H1 (cell line): Measurements from ENCODE around the gene TNIK. TPM values are rescaled to one million over a fixed set of nuclear protein-coding genes. Genes with fewer than 3 reads are reported as not detected.
A peak's percentile ranks its signal among the peaks of the same experiment; 100 is the strongest.

Experiments
- CTCF ChIA-PET: fragments of 300-600 bp; sonication (Branson Sonifier 250); formaldehyde crosslinking; loops from one replicate; lab custom pipeline; 2021; ENCODE audit not compliant: partially characterized antibody; lab: Charles Lee
- POLR2A ChIA-PET: fragments of 300-600 bp; sonication (Branson Sonifier 250); formaldehyde crosslinking; loops from one replicate; lab custom pipeline; 2021; ENCODE audit warnings: inconsistent platforms; ENCODE audit not compliant: partially characterized antibody; lab: Charles Lee
- DNase-seq, 2 experiments: peaks; one replicate each; pipeline versions ENCODE4 v3.0.0 to v3.0.0-alpha.2; 2010 to 2022; ENCODE audit warnings: low spot score in 2 of 2, low read depth in 1 of 2, mixed read lengths in 1 of 2
- FAIRE-seq: peaks from 2 replicates; lab custom pipeline; 2011; peaks lifted over from hg19 to GRCh38; lab: Jason Lieb, UNC
- H2AFZ ChIP-seq: 2 replicates; pipeline ENCODE4 v1.8.1; 2012; ENCODE audit warnings: low read length, inconsistent platforms
- H2AK5ac ChIP-seq: 2 replicates; pipeline ENCODE4 v1.6.1; 2013; ENCODE audit warnings: low read depth, low read length
- H2BK120ac ChIP-seq: replicated peaks from 2 replicates; pipeline ENCODE3; 2013; ENCODE audit warnings: low read depth, low read length, inconsistent platforms
- H2BK12ac ChIP-seq: 2 replicates; pipeline ENCODE4 v1.6.1; 2013; ENCODE audit warnings: low read depth, low read length
- H2BK15ac ChIP-seq: 2 replicates; pipeline ENCODE4 v1.6.1; 2013; ENCODE audit warnings: low read length
- H2BK20ac ChIP-seq: 2 replicates; pipeline ENCODE4 v1.6.1; 2013; ENCODE audit warnings: low read length
- H2BK5ac ChIP-seq: 2 replicates; pipeline ENCODE4 v1.6.1; 2013; ENCODE audit warnings: low read depth, low read length
- H3K14ac ChIP-seq: 2 replicates; pipeline ENCODE4 v1.6.1; 2013; ENCODE audit warnings: inconsistent platforms; ENCODE audit not compliant: insufficient read length
- H3K18ac ChIP-seq: 2 replicates; pipeline ENCODE4 v1.6.1; 2013; ENCODE audit warnings: low read length; ENCODE audit errors: extremely low read depth
- H3K23ac ChIP-seq: 2 replicates; pipeline ENCODE4 v1.6.1; 2013; ENCODE audit warnings: inconsistent platforms; ENCODE audit not compliant: insufficient read length
- H3K23me2 ChIP-seq: 2 replicates; pipeline ENCODE4 v1.6.1; 2013; ENCODE audit warnings: low read depth, low read length
- H3K27ac ChIP-seq: 2 replicates; pipeline ENCODE4 v1.6.1; 2011; ENCODE audit warnings: low read depth, low read length, inconsistent platforms
- H3K27me3 ChIP-seq, 4 experiments: replicated peaks in 1 of 4; 1 replicate in 1 of 4; 2 replicates in 3 of 4; pipeline versions ENCODE4 v1.6.1 to v1.8.1; 2011 to 2013; ENCODE audit warnings: low read length in 3 of 4, mild to moderate bottlenecking in 3 of 4, inconsistent platforms in 2 of 4, mixed read lengths in 2 of 4, moderate library complexity in 1 of 4; ENCODE audit not compliant: control insufficient read depth in 3 of 4, insufficient read depth in 3 of 4; ENCODE audit errors: extremely low read depth in 1 of 4
- H3K36me3 ChIP-seq, 4 experiments: 2 replicates each; pipeline versions ENCODE4 v1.6.1 to v1.8.1; 2011 to 2013; ENCODE audit warnings: mild to moderate bottlenecking in 4 of 4, low read length in 3 of 4, moderate library complexity in 2 of 4, control low read depth in 1 of 4, inconsistent platforms in 1 of 4; ENCODE audit not compliant: insufficient read depth in 4 of 4, control insufficient read depth in 2 of 4
- H3K4ac ChIP-seq: replicated peaks from 2 replicates; pipeline ENCODE3; 2013; ENCODE audit warnings: low read length, low read depth, mixed read lengths, inconsistent platforms; ENCODE audit not compliant: insufficient read length
- H3K4me1 ChIP-seq, 4 experiments: replicated peaks in 1 of 4; 1 replicate in 1 of 4; 2 replicates in 3 of 4; pipeline versions ENCODE4 v1.6.1 to v1.8.1; 2011 to 2013; ENCODE audit warnings: low read length in 3 of 4, inconsistent platforms in 2 of 4, mixed read lengths in 1 of 4; ENCODE audit not compliant: insufficient read depth in 4 of 4, control insufficient read depth in 3 of 4
- H3K4me2 ChIP-seq, 2 experiments: 2 replicates each; pipeline versions ENCODE4 v1.6.1 to v1.8.1; 2011 to 2013; ENCODE audit warnings: low read depth in 2 of 2, low read length in 2 of 2, control low read depth in 1 of 2, inconsistent platforms in 1 of 2, mild to moderate bottlenecking in 1 of 2; ENCODE audit not compliant: insufficient read depth in 1 of 2
- H3K4me3 ChIP-seq, 4 experiments: fragments of 200-600, 300-600 bp in 1 of 4; sonication (generic), shearing (Covaris generic), sonication (Bioruptor Twin) in 1 of 4; 2 replicates each; pipeline versions ENCODE4 v1.5.1 to v1.8.1; 2011 to 2016; ENCODE audit warnings: low read length in 4 of 4, low read depth in 3 of 4, control low read depth in 2 of 4, inconsistent platforms in 2 of 4, mild to moderate bottlenecking in 2 of 4, mixed read lengths in 1 of 4, moderate library complexity in 1 of 4; ENCODE audit not compliant: insufficient read depth in 2 of 4; ENCODE audit errors: extremely low read depth in 1 of 4
- H3K56ac ChIP-seq: replicated peaks from 2 replicates; pipeline ENCODE3; 2013; ENCODE audit warnings: low read depth, mild to moderate bottlenecking, mixed read lengths, low read length, inconsistent platforms; ENCODE audit not compliant: insufficient read length
- H3K79me1 ChIP-seq: 2 replicates; pipeline ENCODE4 v1.6.1; 2013; ENCODE audit warnings: low read depth, low read length, control low read depth
- H3K79me2 ChIP-seq, 2 experiments: 2 replicates each; pipeline versions ENCODE4 v1.6.1 to v1.8.1; 2012 to 2013; ENCODE audit warnings: low read length in 2 of 2, mild to moderate bottlenecking in 2 of 2, inconsistent platforms in 1 of 2; ENCODE audit not compliant: insufficient read depth in 2 of 2, control insufficient read depth in 1 of 2
- H3K9ac ChIP-seq, 4 experiments: replicated peaks in 1 of 4; 1 replicate in 1 of 4; 2 replicates in 3 of 4; pipeline versions ENCODE4 v1.6.1 to v1.8.1; 2011 to 2013; ENCODE audit warnings: low read depth in 3 of 4, low read length in 3 of 4, control low read depth in 2 of 4, mild to moderate bottlenecking in 2 of 4, moderate library complexity in 2 of 4, inconsistent platforms in 1 of 4; ENCODE audit errors: extremely low read depth in 1 of 4
- H3K9me3 ChIP-seq, 2 experiments: 2 replicates each; pipeline versions ENCODE4 v1.6.1 to v1.8.1; 2012 to 2013; ENCODE audit warnings: mild to moderate bottlenecking in 2 of 2, moderate library complexity in 2 of 2, control low read depth in 1 of 2, inconsistent platforms in 1 of 2, low read depth in 1 of 2, low read length in 1 of 2, mixed read lengths in 1 of 2; ENCODE audit not compliant: insufficient read depth in 2 of 2
- H4K20me1 ChIP-seq, 2 experiments: replicated peaks in 1 of 2; 2 replicates each; pipeline versions ENCODE3 to v1.8.1; 2011 to 2013; ENCODE audit warnings: inconsistent platforms in 2 of 2, low read length in 2 of 2, mild to moderate bottlenecking in 1 of 2; ENCODE audit not compliant: insufficient read depth in 2 of 2, control insufficient read depth in 1 of 2
- H4K5ac ChIP-seq: 2 replicates; pipeline ENCODE4 v1.6.1; 2013; ENCODE audit warnings: low read length, low read depth, mixed read lengths, inconsistent platforms; ENCODE audit not compliant: insufficient read length
- H4K8ac ChIP-seq: 2 replicates; pipeline ENCODE4 v1.8.0; 2013; ENCODE audit warnings: mild to moderate bottlenecking, moderate library complexity, low read length, inconsistent platforms; ENCODE audit not compliant: insufficient read depth; ENCODE audit errors: extremely low read depth
- H4K91ac ChIP-seq: replicated peaks from 2 replicates; pipeline ENCODE3; 2013; ENCODE audit warnings: low read length, mixed read lengths, inconsistent platforms; ENCODE audit not compliant: insufficient read length
- BCL11A ChIP-seq, 2 experiments: IDR thresholded peaks; one replicate each; pipeline ENCODE4 v1.6.1; 2011; ENCODE audit warnings: low read depth in 2 of 2, low read length in 2 of 2, mild to moderate bottlenecking in 2 of 2
- CTCF ChIP-seq, 3 experiments: IDR thresholded peaks; 1 replicate in 2 of 3; 2 replicates in 1 of 3; pipeline versions ENCODE4 v1.5.1 to v1.6.1; 2011; ENCODE audit warnings: low read length in 3 of 3, mild to moderate bottlenecking in 3 of 3, inconsistent platforms in 2 of 3, low read depth in 1 of 3, moderate library complexity in 1 of 3; ENCODE audit not compliant: insufficient read depth in 1 of 3; ENCODE audit errors: control extremely low read depth in 1 of 3
- KDM5A ChIP-seq: fragments of 200-600 bp; IDR thresholded peaks from 2 replicates; pipeline ENCODE4 v1.7.1; 2012; ENCODE audit warnings: mild to moderate bottlenecking, low read length, inconsistent platforms, mixed read lengths
- RAD21 ChIP-seq, 2 experiments: IDR thresholded peaks in 1 of 2; conservative IDR thresholded peaks in 1 of 2; 2 replicates each; pipeline ENCODE4 v1.6.1; 2011; ENCODE audit warnings: low read depth in 2 of 2, low read length in 2 of 2, improper control_type of control experiment in 1 of 2, inconsistent platforms in 1 of 2, mild to moderate bottlenecking in 1 of 2, moderate library complexity in 1 of 2
- WGBS, 2 experiments: shearing (Covaris generic) in 1 of 2; methylation state at CpG; one replicate each; pipeline versions ENCODE4 v1.1.6 to v1.1.7; 2013 to 2015; ENCODE audit warnings: low lambda C conversion rate in 2 of 2, mixed read lengths in 2 of 2, inconsistent platforms in 1 of 2, low coverage in 1 of 2, missing lambda C conversion rate in 1 of 2; ENCODE audit not compliant: insufficient replicate concordance in 2 of 2, insufficient coverage in 1 of 2, insufficient read length in 1 of 2; ENCODE audit errors: extremely low coverage in 1 of 2, missing lambda C conversion rate in 1 of 2; 5-methylcytosine and 5-hydroxymethylcytosine counted together
- polyA plus RNA-seq, 7 experiments: library from polyadenylated mRNA; depleted of rRNA in 3 of 7; stranded (reverse) in 5 of 7; unstranded in 2 of 7; fragments of >200 nt in 5 of 7; fragments of 200-250 nt in 2 of 7; gene quantifications; 1 replicate in 5 of 7; 2 replicates in 1 of 7; 4 replicates in 1 of 7; pipeline versions ENCODE4 v1.2.1 to v1.2.3, GENCODE V29; 2011 to 2013; ENCODE audit warnings: missing spikeins in 2 of 7, mixed read lengths in 2 of 7
- total RNA-seq: library from RNA; stranded (reverse); fragmentation: NEBNext Ultra II Directional; extraction: Animal tissue kit (Norgen Biotek cat#: 25700); gene quantifications from 2 replicates; pipeline ENCODE4 v1.2.1, GENCODE V29; 2021

TNIK gene
- total and polyA plus RNA-seq, 2 of the 8 experiments (the other 6 are each of a cell fraction or from before 2014, with no cell fraction given): 7.4 to 42.0 TPM

- H2BK20ac ChIP-seq: no peak overlapping the region
- no peak overlapping the region for H2BK5ac ChIP-seq
- no peak overlapping the region for H3K23ac ChIP-seq
- H3K79me1 ChIP-seq: no peaks in the 10 kb centered on the region
- H3K14ac ChIP-seq: no peak overlapping the region
- no peak overlapping the region for H3K4me2 ChIP-seq
- H3K23me2 ChIP-seq: no peaks in the 10 kb centered on the region
- no peak overlapping the region for H3K4me3 ChIP-seq
- no peaks in the 10 kb centered on the region for H4K20me1 ChIP-seq
- H3K56ac ChIP-seq: no peak overlapping the region
- no peak overlapping the region for H4K8ac ChIP-seq
- peaks cover 0 to 2% (median 0%) of the 10 kb centered on the region in 4 experiments; a peak in 1 of 8 replicates for H3K36me3 ChIP-seq
- no peak overlapping the region for H4K91ac ChIP-seq
- no peak overlapping the region for H2AFZ ChIP-seq
- H3K4me1 ChIP-seq: no peaks in the 10 kb centered on the region
- H3K27me3 ChIP-seq: no peaks in the 10 kb centered on the region
- TF ChIP-seq KDM5A (no peak), BCL11A (IDR thresholded peaks at IDR 0.05; ENCODE audit: low read depth in 2 of 2, low read length in 2 of 2) (no peak), RAD21 (IDR thresholded peaks at IDR 0.05 in 1 of 2, conservative IDR thresholded peaks at IDR 0.05 in 1 of 2; ENCODE audit: low read depth in 2 of 2, low read length in 2 of 2) (peak; percentile 46 to 59), CTCF (IDR thresholded peaks at IDR 0.05; ENCODE audit: control extremely low read depth in 1 of 3, insufficient read depth in 1 of 3, low read depth in 1 of 3, low read length in 3 of 3) (peak in 2 of 3 experiments; percentile 24 to 42; a peak in 2 of 4 replicates)
- no peak for FAIRE-seq
- H4K5ac ChIP-seq: no peak overlapping the region
- ChIA-PET CTCF (interaction anchor here (0.6 to 1.4 kb wide), 5 partner anchors 13 to 409 kb away, joined by 3 to 5 read pairs (median 4); no protein-coding TSS in a partner anchor), POLR2A (no interaction called here)
- H3K18ac ChIP-seq: no peak overlapping the region
- no peak overlapping the region for H3K9ac ChIP-seq
- no peak overlapping the region for H2BK12ac ChIP-seq
- no peaks in the 10 kb centered on the region for H3K79me2 ChIP-seq
- 95% methylated on average over 12 of the region's 14 CpGs; no CpG with 5 or more reads in 1 of the 2 experiments for WGBS, 2 experiments
- H3K9me3 ChIP-seq: no peaks in the 10 kb centered on the region
- H2BK120ac ChIP-seq: no peak overlapping the region
- H2BK15ac ChIP-seq: no peak overlapping the region
- H3K4ac ChIP-seq: no peak overlapping the region
- no peak for DNase-seq
- H2AK5ac ChIP-seq: no peak overlapping the region
- H3K27ac ChIP-seq: no peak overlapping the region
Measured at GRCh38 chr3:171157286-171157685, 302.9 kb downstream of the TNIK start.
